Ovary (tissue), 3 donors: ENCODE results near the gene SLC28A3.

Source experiments
- CTCF ChIP-seq, 3 donors: fragments of 450-650 bp in 2 of 3; fragments of 200-600 bp in 1 of 3; IDR thresholded peaks; one replicate each; pipeline versions ENCODE4 v1.5.1 to v1.8.0; 2016 to 2022; ENCODE audit warnings: antibody characterized with exemption in 3 of 3, mild to moderate bottlenecking in 1 of 3
- POLR2A ChIP-seq: fragments of 450-650 bp; IDR thresholded peaks from one replicate; pipeline ENCODE4 v1.6.1; 2017; ENCODE audit warnings: antibody characterized with exemption, mild to moderate bottlenecking, moderate library complexity
- donor health status: DM: no; HTN: no; CAD: no.

- TF ChIP-seq CTCF (IDR thresholded peaks at IDR 0.05) (no peak), POLR2A (no peak)
Observed at GRCh38 chr9:84264307-84265029, 76.1 kb downstream of the SLC28A3 start.
